Thoracic aorta (tissue), 2 donors: ENCODE results near the gene HELT. TPM values are rescaled to one million over a fixed set of nuclear protein-coding genes. Genes with fewer than 3 reads are reported as not detected.

Experiments
- ATAC-seq: fragments of 150-250 bp; one replicate; pipeline ENCODE4 v1.8.0; 2017; ENCODE audit warnings: low read depth; ENCODE audit not compliant: insufficient number of reproducible peaks, low FRiP score
- DNase-seq: peaks from one replicate; pipeline ENCODE4 v3.0.0-alpha.2; 2020; ENCODE audit warnings: low spot score
- H3K27ac ChIP-seq, 2 donors: fragments of 200-600 bp; sonication (generic); 1 replicate in 1 of 2; 2 replicates in 1 of 2; pipeline ENCODE4 v1.5.1; 2016; ENCODE audit warnings: mild to moderate bottlenecking in 2 of 2, moderate library complexity in 2 of 2
- H3K27me3 ChIP-seq: fragments of 200-600 bp; sonication (generic); replicated peaks from 2 replicates; pipeline ENCODE4 v1.6.0; 2016; ENCODE audit warnings: mild to moderate bottlenecking; ENCODE audit not compliant: insufficient read depth
- H3K36me3 ChIP-seq: fragments of 200-600 bp; sonication (generic); one replicate; pipeline ENCODE4 v1.5.1; 2016
- H3K4me1 ChIP-seq, 2 donors: fragments of 200-600 bp; sonication (generic); 1 replicate in 1 of 2; 2 replicates in 1 of 2; pipeline versions ENCODE4 v1.5.1 to v1.6.0; 2016; ENCODE audit warnings: low read depth in 2 of 2, mild to moderate bottlenecking in 1 of 2; ENCODE audit not compliant: control insufficient read depth in 1 of 2
- H3K4me3 ChIP-seq: fragments of 200-600 bp; sonication (generic); 2 replicates; pipeline ENCODE4 v1.5.1; 2016; ENCODE audit warnings: mild to moderate bottlenecking
- H3K9me3 ChIP-seq: fragments of 200-600 bp; sonication (generic); 2 replicates; pipeline ENCODE4 v1.5.1; 2016
- CTCF ChIP-seq: fragments of 200-600 bp; sonication (generic); IDR thresholded peaks from one replicate; pipeline ENCODE4 v1.5.1; 2019; ENCODE audit warnings: antibody characterized with exemption
- total RNA-seq, 2 donors: library from RNA; depleted of rRNA; stranded (reverse); fragments of >200 nt; gene quantifications; one replicate each; pipeline versions ENCODE4 v1.1.0 to v1.2.3, GENCODE V29; 2016

The HELT gene
- total RNA-seq, 2 donors from 2014 or later = not detected

DNA sequence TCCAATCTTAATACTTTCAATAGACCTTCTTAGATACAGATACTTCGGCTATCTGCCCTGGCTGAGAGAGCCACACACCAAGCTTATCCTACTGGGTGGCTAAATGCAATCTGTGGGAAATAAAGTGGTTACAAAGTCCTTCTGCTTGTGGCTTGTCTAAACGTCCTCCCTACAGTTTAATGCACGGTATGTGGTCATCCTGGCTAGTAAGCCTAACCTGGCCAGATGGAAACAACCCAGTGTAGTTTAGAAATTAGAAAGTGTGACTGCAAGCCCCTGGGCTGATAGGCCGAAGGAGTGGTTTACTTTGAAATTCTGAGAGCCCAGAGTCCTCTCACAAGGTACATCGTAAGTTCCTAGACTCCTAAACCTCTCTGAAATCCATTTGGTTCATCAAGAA lies 47.9 kb downstream of the HELT start:
- Histone ChIP-seq H3K4me1 (peaks cover 3 to 8% of the 10 kb centered on the region in 2 donors), H3K4me3 (no peak overlapping the region), H3K27ac (no peak overlapping the region), H3K27me3 (no peaks in the 10 kb centered on the region), H3K36me3 (no peaks in the 10 kb centered on the region), H3K9me3 (no peaks in the 10 kb centered on the region)
- no peak for TF ChIP-seq CTCF
- DNase-seq = no peak
- ATAC-seq = no peak

- H3K27ac ChIP-seq = no peak overlapping the region
These were observed 50.5 kb downstream of the HELT start for GRCh38 chr4:185068837-185069236.

More at GRCh38 chr4:185068837-185069236, 50.5 kb downstream of the HELT start:
- no peak for ATAC-seq
- peaks cover 3 to 8% of the 10 kb centered on the region in 2 donors for H3K4me1 ChIP-seq
- H3K4me3 ChIP-seq = no peak overlapping the region
- DNase-seq = no peak
- no peak for TF ChIP-seq CTCF
- H3K36me3 ChIP-seq = no peaks in the 10 kb centered on the region
- no peaks in the 10 kb centered on the region for H3K9me3 ChIP-seq
- H3K27me3 ChIP-seq = no peaks in the 10 kb centered on the region

Other genes with a start within 250 kb of the HELT start
- gene ACSL1, start 192.5 kb upstream of the HELT start, total RNA-seq = 100 to 1,000 TPM in 1 of 2 donors, 10 to 100 TPM in 1; 90.4 to 155 TPM
- 100 to 1,000 TPM in 1 of 2 donors, 10 to 100 TPM in 1; 78.3 to 108 TPM for gene SLC25A4, start 124.8 kb downstream of the HELT start, total RNA-seq
- 10 to 100 TPM; 40.8 to 62.2 TPM for gene CFAP97, start 185.5 kb downstream of the HELT start, total RNA-seq
- 10 to 100 TPM; 31.3 to 38.0 TPM for gene SNX25, start 191.1 kb downstream of the HELT start, total RNA-seq